Measurements from ENCODE around the gene LHX4. TPM values are rescaled to one million over a fixed set of nuclear protein-coding genes. Genes with fewer than 3 reads are reported as not detected.

The LHX4 gene
- polyA plus RNA-seq, 1 donor = 3.1 TPM

- no peak overlapping the region for H3K27ac ChIP-seq (ENCODE audit: low read length)
- H3K4me1 ChIP-seq (ENCODE audit: control insufficient read depth, insufficient read depth, low read length) = no peaks in the 10 kb centered on the region
- H3K36me3 ChIP-seq (ENCODE audit: control insufficient read depth, insufficient read depth, low read length) = no peaks in the 10 kb centered on the region
- H3K9me3 ChIP-seq (ENCODE audit: control insufficient read depth, low read depth, low read length) = no peaks in the 10 kb centered on the region
- no peaks in the 10 kb centered on the region for H3K27me3 ChIP-seq (ENCODE audit: control insufficient read depth, insufficient read depth, low read length)
- DNase-seq = no peak
- H3K4me3 ChIP-seq (ENCODE audit: low read length) = no peak overlapping the region
- WGBS (ENCODE audit: insufficient coverage, low lambda C conversion rate) = no CpG with 5 or more reads among the region's 4 CpGs
Observed at GRCh38 chr1:180210008-180210620, 19.9 kb upstream of the LHX4 start.

GRCh38 chr1:180211156-180211859 lies 18.8 kb upstream of the LHX4 start:
- WGBS (ENCODE audit: insufficient coverage, low lambda C conversion rate) = no CpG with 5 or more reads among the region's 12 CpGs
- Histone ChIP-seq H3K9me3 (ENCODE audit: control insufficient read depth, low read depth, low read length) (no peaks in the 10 kb centered on the region), H3K27me3 (ENCODE audit: control insufficient read depth, insufficient read depth, low read length) (no peaks in the 10 kb centered on the region), H3K27ac (ENCODE audit: low read length) (no peak overlapping the region), H3K4me1 (ENCODE audit: control insufficient read depth, insufficient read depth, low read length) (no peaks in the 10 kb centered on the region), H3K4me3 (ENCODE audit: low read length) (no peak overlapping the region), H3K36me3 (ENCODE audit: control insufficient read depth, insufficient read depth, low read length) (no peaks in the 10 kb centered on the region)
- no peak for DNase-seq

GRCh38 chr1:180211860-180212229 lies 18.2 kb upstream of the LHX4 start:
- H3K36me3 ChIP-seq (ENCODE audit: control insufficient read depth, insufficient read depth, low read length) = no peaks in the 10 kb centered on the region
- H3K27ac ChIP-seq (ENCODE audit: low read length) = no peak overlapping the region
- H3K4me1 ChIP-seq (ENCODE audit: control insufficient read depth, insufficient read depth, low read length) = no peaks in the 10 kb centered on the region
- DNase-seq = no peak
- no peaks in the 10 kb centered on the region for H3K9me3 ChIP-seq (ENCODE audit: control insufficient read depth, low read depth, low read length)
- no peak overlapping the region for H3K4me3 ChIP-seq (ENCODE audit: low read length)
- 88% methylated on average over 5 of the region's 8 CpGs for WGBS (ENCODE audit: insufficient coverage, low lambda C conversion rate)
- no peaks in the 10 kb centered on the region for H3K27me3 ChIP-seq (ENCODE audit: control insufficient read depth, insufficient read depth, low read length)

GRCh38 chr1:180213401-180214170 lies 16.5 kb upstream of the LHX4 start:
- 100% methylated on average over 1 of the region's 15 CpGs for WGBS (ENCODE audit: insufficient coverage, low lambda C conversion rate)

GRCh38 chr1:180215856-180216625 lies 14.0 kb upstream of the LHX4 start:
- H3K9me3 ChIP-seq (ENCODE audit: control insufficient read depth, low read depth, low read length) = no peaks in the 10 kb centered on the region
- no peak for DNase-seq
- 100% methylated on average over 4 of the region's 22 CpGs for WGBS (ENCODE audit: insufficient coverage, low lambda C conversion rate)
- no peak overlapping the region for H3K4me3 ChIP-seq (ENCODE audit: low read length)
- H3K36me3 ChIP-seq (ENCODE audit: control insufficient read depth, insufficient read depth, low read length) = no peaks in the 10 kb centered on the region
- no peaks in the 10 kb centered on the region for H3K4me1 ChIP-seq (ENCODE audit: control insufficient read depth, insufficient read depth, low read length)
- H3K27me3 ChIP-seq (ENCODE audit: control insufficient read depth, insufficient read depth, low read length) = peaks cover 5% of the 10 kb centered on the region
- no peak overlapping the region for H3K27ac ChIP-seq (ENCODE audit: low read length)

More at GRCh38 chr1:180213401-180214170, 16.5 kb upstream of the LHX4 start:
- Histone ChIP-seq H3K27ac (ENCODE audit: low read length) (no peak overlapping the region), H3K27me3 (ENCODE audit: control insufficient read depth, insufficient read depth, low read length) (no peaks in the 10 kb centered on the region), H3K36me3 (ENCODE audit: control insufficient read depth, insufficient read depth, low read length) (no peaks in the 10 kb centered on the region), H3K9me3 (ENCODE audit: control insufficient read depth, low read depth, low read length) (no peaks in the 10 kb centered on the region), H3K4me3 (ENCODE audit: low read length) (no peak overlapping the region), H3K4me1 (ENCODE audit: control insufficient read depth, insufficient read depth, low read length) (no peaks in the 10 kb centered on the region)
- DNase-seq = no peak

GRCh38 chr1:180217006-180217405 lies 13.1 kb upstream of the LHX4 start:
- Histone ChIP-seq H3K4me3 (ENCODE audit: low read length) (no peak overlapping the region), H3K4me1 (ENCODE audit: control insufficient read depth, insufficient read depth, low read length) (no peaks in the 10 kb centered on the region), H3K36me3 (ENCODE audit: control insufficient read depth, insufficient read depth, low read length) (no peaks in the 10 kb centered on the region), H3K27me3 (ENCODE audit: control insufficient read depth, insufficient read depth, low read length) (peaks cover 11% of the 10 kb centered on the region), H3K27ac (ENCODE audit: low read length) (no peak overlapping the region), H3K9me3 (ENCODE audit: control insufficient read depth, low read depth, low read length) (no peaks in the 10 kb centered on the region)
- no CpG with 5 or more reads among the region's 7 CpGs for WGBS (ENCODE audit: insufficient coverage, low lambda C conversion rate)
- no peak for DNase-seq

GRCh38 chr1:180218806-180219765 lies 11.0 kb upstream of the LHX4 start:
- no peak for DNase-seq
- Histone ChIP-seq H3K36me3 (ENCODE audit: control insufficient read depth, insufficient read depth, low read length) (no peaks in the 10 kb centered on the region), H3K9me3 (ENCODE audit: control insufficient read depth, low read depth, low read length) (no peaks in the 10 kb centered on the region), H3K4me1 (ENCODE audit: control insufficient read depth, insufficient read depth, low read length) (no peaks in the 10 kb centered on the region), H3K27ac (ENCODE audit: low read length) (no peak overlapping the region), H3K4me3 (ENCODE audit: low read length) (no peak overlapping the region), H3K27me3 (ENCODE audit: control insufficient read depth, insufficient read depth, low read length) (peaks cover 31% of the 10 kb centered on the region)
- WGBS (ENCODE audit: insufficient coverage, low lambda C conversion rate) = 100% methylated on average over 3 of the region's 20 CpGs

- no peak overlapping the region for H3K27ac ChIP-seq (ENCODE audit: low read length)
- no CpG with 5 or more reads among the region's 11 CpGs for WGBS (ENCODE audit: insufficient coverage, low lambda C conversion rate)
- H3K4me3 ChIP-seq (ENCODE audit: low read length) = no peak overlapping the region
- no peak for DNase-seq
- H3K36me3 ChIP-seq (ENCODE audit: control insufficient read depth, insufficient read depth, low read length) = no peaks in the 10 kb centered on the region
- H3K4me1 ChIP-seq (ENCODE audit: control insufficient read depth, insufficient read depth, low read length) = no peaks in the 10 kb centered on the region
- H3K27me3 ChIP-seq (ENCODE audit: control insufficient read depth, insufficient read depth, low read length) = peaks cover 37% of the 10 kb centered on the region
- H3K9me3 ChIP-seq (ENCODE audit: control insufficient read depth, low read depth, low read length) = no peaks in the 10 kb centered on the region
Observed at GRCh38 chr1:180219776-180220175, 10.3 kb upstream of the LHX4 start.

GRCh38 chr1:180221462-180221861 lies 8.6 kb upstream of the LHX4 start:
- Histone ChIP-seq H3K36me3 (ENCODE audit: control insufficient read depth, insufficient read depth, low read length) (no peaks in the 10 kb centered on the region), H3K4me1 (ENCODE audit: control insufficient read depth, insufficient read depth, low read length) (no peaks in the 10 kb centered on the region), H3K27me3 (ENCODE audit: control insufficient read depth, insufficient read depth, low read length) (peaks cover 54% of the 10 kb centered on the region), H3K27ac (ENCODE audit: low read length) (no peak overlapping the region), H3K9me3 (ENCODE audit: control insufficient read depth, low read depth, low read length) (no peaks in the 10 kb centered on the region), H3K4me3 (ENCODE audit: low read length) (no peak overlapping the region)
- no peak for DNase-seq
- WGBS (ENCODE audit: insufficient coverage, low lambda C conversion rate) = no CpG with 5 or more reads among the region's 6 CpGs

All from large intestine (tissue), 3 donors.